HL-60 (cell line): Measurements from ENCODE around the gene MYCN.

ENCODE experiments used
- DNase-seq, 2 experiments: peaks; one replicate each; pipeline ENCODE4 v3.0.0-alpha.2; 2010 to 2020; ENCODE audit warnings: low read depth in 1 of 2, low spot score in 1 of 2
- H3K27ac ChIP-seq: fragments of 250-450 bp; sonication (Bioruptor Pico); replicated peaks from 2 replicates; pipeline ENCODE4 v1.5.1; 2020; ENCODE audit warnings: mild to moderate bottlenecking, moderate library complexity
- H3K27me3 ChIP-seq: fragments of 250-450 bp; sonication (Bioruptor Pico); 2 replicates; pipeline ENCODE4 v1.5.1; 2021; ENCODE audit warnings: mild to moderate bottlenecking, moderate library complexity; ENCODE audit not compliant: insufficient read depth, poor library complexity, severe bottlenecking
- H3K4me3 ChIP-seq: replicated peaks from 2 replicates; pipeline ENCODE4 v1.5.1; 2011; ENCODE audit warnings: mild to moderate bottlenecking, control low read depth, low read length; ENCODE audit not compliant: insufficient read depth
- CTCF ChIP-seq: IDR thresholded peaks from one replicate; pipeline ENCODE4 v1.5.1; 2011; ENCODE audit warnings: low read length, control low read depth, inconsistent platforms; ENCODE audit not compliant: insufficient read depth
- GABPA ChIP-seq: IDR thresholded peaks from 2 replicates; pipeline ENCODE4 v1.6.1; 2012; ENCODE audit warnings: low read depth
- POLR2AphosphoS5 ChIP-seq: IDR thresholded peaks from 2 replicates; pipeline ENCODE4 v1.6.1; 2012; ENCODE audit warnings: low read depth
- SPI1 ChIP-seq: IDR thresholded peaks from 2 replicates; pipeline ENCODE4 v1.6.1; 2012; ENCODE audit warnings: low read depth, mild to moderate bottlenecking, borderline replicate concordance
- TF ChIP-seq, protein P1 (sequence below): IDR thresholded peaks from 2 replicates; pipeline ENCODE4 v1.6.1; 2012; ENCODE audit warnings: low read depth; ENCODE audit not compliant: insufficient replicate concordance

The MYCN gene

DNA sequence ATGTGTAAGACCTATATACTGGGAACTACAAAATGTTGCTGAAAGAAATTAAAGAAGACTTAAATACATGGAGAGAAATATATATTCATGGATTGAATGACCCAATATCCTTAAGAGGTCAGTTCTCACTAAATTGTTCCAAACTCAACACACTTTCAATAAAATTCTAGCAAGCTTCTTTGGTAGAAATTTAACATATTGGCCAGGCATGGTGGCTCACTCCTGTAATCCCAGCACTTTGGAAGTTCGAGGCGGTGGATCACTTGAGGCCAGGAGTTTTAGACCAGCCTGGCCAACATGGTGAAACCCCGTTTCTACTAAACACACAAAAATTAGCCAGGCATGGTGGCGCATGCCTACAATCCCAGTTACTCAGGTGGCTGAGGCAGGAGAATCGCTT, 33.6 kb upstream of the MYCN start:
- H3K4me3 ChIP-seq = no peak overlapping the region
- TF ChIP-seq, protein P1, sequence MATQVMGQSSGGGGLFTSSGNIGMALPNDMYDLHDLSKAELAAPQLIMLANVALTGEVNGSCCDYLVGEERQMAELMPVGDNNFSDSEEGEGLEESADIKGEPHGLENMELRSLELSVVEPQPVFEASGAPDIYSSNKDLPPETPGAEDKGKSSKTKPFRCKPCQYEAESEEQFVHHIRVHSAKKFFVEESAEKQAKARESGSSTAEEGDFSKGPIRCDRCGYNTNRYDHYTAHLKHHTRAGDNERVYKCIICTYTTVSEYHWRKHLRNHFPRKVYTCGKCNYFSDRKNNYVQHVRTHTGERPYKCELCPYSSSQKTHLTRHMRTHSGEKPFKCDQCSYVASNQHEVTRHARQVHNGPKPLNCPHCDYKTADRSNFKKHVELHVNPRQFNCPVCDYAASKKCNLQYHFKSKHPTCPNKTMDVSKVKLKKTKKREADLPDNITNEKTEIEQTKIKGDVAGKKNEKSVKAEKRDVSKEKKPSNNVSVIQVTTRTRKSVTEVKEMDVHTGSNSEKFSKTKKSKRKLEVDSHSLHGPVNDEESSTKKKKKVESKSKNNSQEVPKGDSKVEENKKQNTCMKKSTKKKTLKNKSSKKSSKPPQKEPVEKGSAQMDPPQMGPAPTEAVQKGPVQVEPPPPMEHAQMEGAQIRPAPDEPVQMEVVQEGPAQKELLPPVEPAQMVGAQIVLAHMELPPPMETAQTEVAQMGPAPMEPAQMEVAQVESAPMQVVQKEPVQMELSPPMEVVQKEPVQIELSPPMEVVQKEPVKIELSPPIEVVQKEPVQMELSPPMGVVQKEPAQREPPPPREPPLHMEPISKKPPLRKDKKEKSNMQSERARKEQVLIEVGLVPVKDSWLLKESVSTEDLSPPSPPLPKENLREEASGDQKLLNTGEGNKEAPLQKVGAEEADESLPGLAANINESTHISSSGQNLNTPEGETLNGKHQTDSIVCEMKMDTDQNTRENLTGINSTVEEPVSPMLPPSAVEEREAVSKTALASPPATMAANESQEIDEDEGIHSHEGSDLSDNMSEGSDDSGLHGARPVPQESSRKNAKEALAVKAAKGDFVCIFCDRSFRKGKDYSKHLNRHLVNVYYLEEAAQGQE = no peak
- TF ChIP-seq GABPA (no peak), POLR2AphosphoS5 (no peak), SPI1 (no peak), CTCF (no peak)
- no peak for DNase-seq
- H3K27me3 ChIP-seq = no peaks in the 10 kb centered on the region
- no peak overlapping the region for H3K27ac ChIP-seq

GRCh38 chr2:15907461-15908324, 32.7 kb upstream of the MYCN start:
- no peaks in the 10 kb centered on the region for H3K27me3 ChIP-seq
- no peak for TF ChIP-seq GABPA
- no peak for TF ChIP-seq SPI1
- no peak for TF ChIP-seq CTCF
- TF ChIP-seq POLR2AphosphoS5 = no peak
- TF ChIP-seq, protein P1 = no peak
- no peak for DNase-seq
- H3K27ac ChIP-seq = no peak overlapping the region
- no peak overlapping the region for H3K4me3 ChIP-seq

- no peak for DNase-seq
- no peak overlapping the region for H3K27ac ChIP-seq
- H3K4me3 ChIP-seq = no peak overlapping the region
- TF ChIP-seq, protein P1 = no peak
- H3K27me3 ChIP-seq = no peaks in the 10 kb centered on the region
Observed at GRCh38 chr2:15908371-15908770, 32.0 kb upstream of the MYCN start.
